ENCODE measurements around the gene FRMD4A.

DNA sequence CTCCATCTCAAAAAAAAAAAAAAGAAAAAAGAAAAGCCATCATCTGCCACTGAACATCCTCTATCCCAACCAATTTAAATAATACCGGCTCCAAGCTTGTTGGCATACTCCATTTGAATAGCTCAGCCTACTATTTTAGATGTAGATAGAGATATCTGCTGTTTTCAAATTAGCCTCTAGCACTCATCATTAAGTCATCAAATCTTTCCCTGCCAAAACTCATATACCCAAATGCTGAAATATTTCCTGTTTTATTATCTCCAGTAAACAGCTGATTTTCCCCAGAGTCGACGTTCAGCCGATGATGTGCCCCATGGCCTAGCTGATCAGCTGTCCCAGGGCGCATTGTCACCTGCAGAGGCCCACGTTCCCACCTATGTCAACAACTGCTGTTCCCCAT lies 34.5 kb upstream of the FRMD4A start:
- no peak for TF ChIP-seq CTCF (IDR thresholded peaks at IDR 0.05)
- no peak for TF ChIP-seq POLR2A (IDR thresholded peaks at IDR 0.05)
